22Rv1 (cell line): ENCODE results near the gene SLC35E3.

Experiments
- CTCF ChIP-seq: fragments of 450-650 bp; IDR thresholded peaks from 2 replicates; pipeline ENCODE4 v1.5.1; 2017; ENCODE audit warnings: mild to moderate bottlenecking
- ZFX ChIP-seq: fragments of 450-650 bp; IDR thresholded peaks from 2 replicates; pipeline ENCODE4 v1.6.1; 2017; ENCODE audit warnings: antibody characterized with exemption, borderline replicate concordance

- TF ChIP-seq CTCF (no peak), ZFX (no peak)
These were observed 3.9 kb downstream of the SLC35E3 start for GRCh38 chr12:68749861-68750260.
